Measurements from ENCODE around the gene AHDC1.

GRCh38 chr1:27531959-27532685 lies 71.8 kb downstream of the AHDC1 start:
- TF ChIP-seq, protein P1, sequence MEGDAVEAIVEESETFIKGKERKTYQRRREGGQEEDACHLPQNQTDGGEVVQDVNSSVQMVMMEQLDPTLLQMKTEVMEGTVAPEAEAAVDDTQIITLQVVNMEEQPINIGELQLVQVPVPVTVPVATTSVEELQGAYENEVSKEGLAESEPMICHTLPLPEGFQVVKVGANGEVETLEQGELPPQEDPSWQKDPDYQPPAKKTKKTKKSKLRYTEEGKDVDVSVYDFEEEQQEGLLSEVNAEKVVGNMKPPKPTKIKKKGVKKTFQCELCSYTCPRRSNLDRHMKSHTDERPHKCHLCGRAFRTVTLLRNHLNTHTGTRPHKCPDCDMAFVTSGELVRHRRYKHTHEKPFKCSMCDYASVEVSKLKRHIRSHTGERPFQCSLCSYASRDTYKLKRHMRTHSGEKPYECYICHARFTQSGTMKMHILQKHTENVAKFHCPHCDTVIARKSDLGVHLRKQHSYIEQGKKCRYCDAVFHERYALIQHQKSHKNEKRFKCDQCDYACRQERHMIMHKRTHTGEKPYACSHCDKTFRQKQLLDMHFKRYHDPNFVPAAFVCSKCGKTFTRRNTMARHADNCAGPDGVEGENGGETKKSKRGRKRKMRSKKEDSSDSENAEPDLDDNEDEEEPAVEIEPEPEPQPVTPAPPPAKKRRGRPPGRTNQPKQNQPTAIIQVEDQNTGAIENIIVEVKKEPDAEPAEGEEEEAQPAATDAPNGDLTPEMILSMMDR (IDR thresholded peaks at IDR 0.05) = no peak
- TF ChIP-seq POLR2A (IDR thresholded peaks at IDR 0.05) = no peak
- TF ChIP-seq EP300 (IDR thresholded peaks at IDR 0.05) = no peak
